HepG2 (cell line): ENCODE data around the gene TRPV4. TPM values are rescaled to one million over a fixed set of nuclear protein-coding genes. Genes with fewer than 3 reads are reported as not detected.

Experiments used
- ATAC-seq: fragments of 200-7000 bp; cut with Tn5 transposase; 3 replicates; pipeline ENCODE4 v1.9.1; 2020; ENCODE audit warnings: mild to moderate bottlenecking, moderate library complexity
- BruUV-seq: library from RNA; stranded (reverse); fragments of 400-500 nt; replicated peaks from 2 replicates; lab custom pipeline; 2021; lab: Mats Ljungman, UMichigan
- CTCF ChIA-PET: fragments of 300-600 bp; formaldehyde crosslinking; extraction: SDS; loops from one replicate; lab custom pipeline; 2021; ENCODE audit warnings: low total read pairs, inconsistent platforms, low intra/inter-chr PET ratio; lab: Yijun Ruan, JAX
- POLR2A ChIA-PET: fragments of 350-600 bp; sonication (Branson Sonifier 250); formaldehyde crosslinking; loops from one replicate; lab custom pipeline; 2020; ENCODE audit warnings: antibody characterized with exemption, inconsistent platforms; lab: Yijun Ruan, JAX
- DNase-seq: peaks from one replicate; pipeline ENCODE4 v3.0.0-alpha.2; 2015; ENCODE audit warnings: low spot score
- FAIRE-seq: peaks from 3 replicates; lab custom pipeline; 2011; peaks lifted over from hg19 to GRCh38; lab: Jason Lieb, UNC
- H2AFZ ChIP-seq: one replicate; pipeline ENCODE4 v1.6.1; 2011; ENCODE audit warnings: low read length, inconsistent platforms
- H3K27ac ChIP-seq: fragments of 300-600 bp; 3 replicates; pipeline ENCODE4 v1.8.0; 2011; ENCODE audit warnings: mixed run types, mild to moderate bottlenecking, mixed read lengths, low read length, inconsistent platforms; ENCODE audit not compliant: insufficient read depth; ENCODE audit errors: extremely low read length
- H3K27me3 ChIP-seq, 2 experiments: fragments of 200-600 bp in 1 of 2; 2 replicates in 1 of 2; 3 replicates in 1 of 2; pipeline versions ENCODE4 v1.6.0 to v1.8.0; 2011; ENCODE audit warnings: low read length in 2 of 2, mild to moderate bottlenecking in 2 of 2, moderate library complexity in 2 of 2, inconsistent platforms in 1 of 2; ENCODE audit not compliant: insufficient read depth in 2 of 2, control insufficient read depth in 1 of 2
- H3K36me3 ChIP-seq, 2 experiments: fragments of 200-600 bp in 1 of 2; replicated peaks in 1 of 2; 2 replicates in 1 of 2; 3 replicates in 1 of 2; pipeline versions ENCODE4 v1.5.1 to v1.8.0; 2011; ENCODE audit warnings: low read length in 2 of 2, inconsistent platforms in 1 of 2; ENCODE audit not compliant: insufficient read depth in 2 of 2, control insufficient read depth in 1 of 2
- H3K4me1 ChIP-seq: 2 replicates; pipeline ENCODE4 v1.5.1; 2012; ENCODE audit warnings: low read length, inconsistent platforms; ENCODE audit not compliant: insufficient read depth
- H3K4me2 ChIP-seq: 2 replicates; pipeline ENCODE4 v1.6.0; 2011; ENCODE audit warnings: low read depth, low read length, inconsistent platforms
- H3K4me3 ChIP-seq, 3 experiments: fragments of 200-600 bp in 1 of 3; sonication (generic), shearing (Covaris generic) in 1 of 3; replicated peaks in 1 of 3; 2 replicates each; pipeline ENCODE4 v1.5.1; 2011 to 2016; ENCODE audit warnings: low read length in 3 of 3, inconsistent platforms in 2 of 3, low read depth in 2 of 3, mild to moderate bottlenecking in 2 of 3, control low read depth in 1 of 3, mixed read lengths in 1 of 3; ENCODE audit not compliant: insufficient read depth in 1 of 3
- H3K79me2 ChIP-seq: one replicate; pipeline ENCODE4 v1.6.1; 2011; ENCODE audit warnings: low read length, inconsistent platforms; ENCODE audit not compliant: insufficient read depth
- H3K9ac ChIP-seq: 2 replicates; pipeline ENCODE4 v1.6.0; 2011; ENCODE audit warnings: mild to moderate bottlenecking, low read depth, low read length, inconsistent platforms; ENCODE audit not compliant: insufficient read depth
- H3K9me3 ChIP-seq: 2 replicates; pipeline ENCODE4 v1.5.1; 2012; ENCODE audit warnings: mild to moderate bottlenecking, low read length
- H4K20me1 ChIP-seq: 2 replicates; pipeline ENCODE4 v1.6.0; 2011; ENCODE audit warnings: inconsistent platforms, mild to moderate bottlenecking, low read length, moderate library complexity; ENCODE audit not compliant: insufficient read depth
- ATF7-NPFF ChIP-seq: sonication (generic); formaldehyde crosslinking; IDR thresholded peaks from 2 replicates; pipeline ENCODE4 v1.8.1; 2023; ENCODE audit warnings: mild to moderate bottlenecking, low read depth, missing genetic modification reagents, moderate library complexity
- EHMT2 ChIP-seq: fragments of 200-600 bp; sonication (generic); IDR thresholded peaks from 2 replicates; pipeline ENCODE4 v1.7.0; 2017; ENCODE audit warnings: antibody characterized with exemption, low read depth, low read length, borderline replicate concordance
- FOXJ3 ChIP-seq: sonication (generic); formaldehyde crosslinking; IDR thresholded peaks from 2 replicates; pipeline ENCODE4 v1.4.0; 2020; ENCODE audit warnings: missing genetic modification reagents, mild to moderate bottlenecking, borderline replicate concordance
- KDM5B ChIP-seq: sonication (generic); formaldehyde crosslinking; IDR thresholded peaks from 2 replicates; pipeline ENCODE4 v1.4.0; 2020; ENCODE audit warnings: missing genetic modification reagents, mild to moderate bottlenecking, borderline replicate concordance
- PRDM4 ChIP-seq: sonication (generic); formaldehyde crosslinking; IDR thresholded peaks from 2 replicates; pipeline ENCODE4 v1.9.0; 2021; ENCODE audit warnings: missing genetic modification reagents, borderline replicate concordance
- SNRNP70 ChIP-seq: fragments of 200-400 bp; formaldehyde crosslinking; IDR thresholded peaks from 2 replicates; pipeline ENCODE4 v1.6.1; 2017; ENCODE audit warnings: mild to moderate bottlenecking, low read depth, low read length, moderate library complexity
- SP1 ChIP-seq, 2 experiments: fragments of 450-650 bp in 1 of 2; sonication (generic) in 1 of 2; formaldehyde crosslinking in 1 of 2; IDR thresholded peaks; 2 replicates each; pipeline versions ENCODE4 v1.4.0 to v1.6.1; 2016 to 2020; ENCODE audit warnings: missing genetic modification reagents in 1 of 2
- TEF ChIP-seq: sonication (generic); formaldehyde crosslinking; IDR thresholded peaks from 2 replicates; pipeline ENCODE4 v1.5.0; 2020; ENCODE audit warnings: missing genetic modification reagents
- ZFY ChIP-seq: sonication (generic); formaldehyde crosslinking; IDR thresholded peaks from 2 replicates; pipeline ENCODE4 v1.4.0; 2020; ENCODE audit warnings: missing genetic modification reagents
- ZNF260 ChIP-seq: sonication (generic); formaldehyde crosslinking; IDR thresholded peaks from 2 replicates; pipeline ENCODE4 v1.4.0; 2020; ENCODE audit warnings: missing genetic modification reagents, low read depth, mild to moderate bottlenecking, borderline replicate concordance
- ZNF331 ChIP-seq: sonication (generic); formaldehyde crosslinking; IDR thresholded peaks from 2 replicates; pipeline ENCODE4 v1.4.0; 2020; ENCODE audit warnings: missing genetic modification reagents
- ZNF570 ChIP-seq: sonication (generic); formaldehyde crosslinking; IDR thresholded peaks from 2 replicates; pipeline ENCODE4 v1.4.0; 2020; ENCODE audit warnings: mild to moderate bottlenecking, missing genetic modification reagents, borderline replicate concordance
- in situ Hi-C: cut with HindIII; loops from 2 replicates; pipeline ENCODE4 v1.10.0; 2017; ENCODE audit warnings: low pct_unique_long_range_greater_than_20kb; ENCODE audit not compliant: extremely low pct_ligation_motif_present
- intact Hi-C: fragments of 100-400 bp; cut with micrococcal nuclease; formaldehyde crosslinking; loops from one replicate; pipeline ENCODE4 v1.10.0; 2022; ENCODE audit not compliant: unreplicated experiment
- polyA plus RNA-seq, 8 experiments: library from polyadenylated mRNA; depleted of rRNA in 3 of 8; stranded (reverse) in 7 of 8; unstranded in 1 of 8; fragments of >200 nt; fragmentation: Illumina TruSeq in 4 of 8; extraction: Trizol in 4 of 8; gene quantifications; 2 replicates each; pipeline versions ENCODE4 v1.2.1 to v1.2.3, GENCODE V29; 2011 to 2016; ENCODE audit warnings: low read depth in 4 of 8, missing spikeins in 1 of 8, mixed read lengths in 1 of 8; ENCODE audit not compliant: insufficient read depth in 1 of 8
- total RNA-seq, 5 experiments: library from RNA; depleted of rRNA; stranded (reverse); fragments of >200 nt; fragmentation: Illumina TruSeq; extraction: Trizol; gene quantifications; 2 replicates each; pipeline ENCODE4 v1.2.3, GENCODE V29; 2016; ENCODE audit warnings: low read depth in 1 of 5
- TF ChIP-seq, protein P1 (sequence below): sonication (generic); formaldehyde crosslinking; IDR thresholded peaks from 2 replicates; pipeline ENCODE4 v1.4.0; 2020; ENCODE audit warnings: missing genetic modification reagents

The TRPV4 gene
- total and polyA plus RNA-seq, 2 of the 13 experiments (the other 11 are each of a cell fraction or from before 2014, with no cell fraction given) = 0.66 to 4.7 TPM

GRCh38 chr12:109792992-109793391, 40.2 kb downstream of the TRPV4 start:
- ATAC-seq (no peak), DNase-seq (no peak), FAIRE-seq (no peak)
- peaks cover 0 to 4% of the 10 kb centered on the region in 2 experiments; a peak in 2 of 5 replicates for H3K27me3 ChIP-seq
- no peak overlapping the region for H3K4me3 ChIP-seq
- no peaks in the 10 kb centered on the region for H3K4me1 ChIP-seq
- no peaks in the 10 kb centered on the region for H4K20me1 ChIP-seq
- no peak overlapping the region for H3K9ac ChIP-seq
- BruUV-seq = no TSS peak
- no peak overlapping the region for H3K4me2 ChIP-seq
- POLR2A ChIA-PET = no interaction called here
- in situ Hi-C loops = no loop called here
- H3K9me3 ChIP-seq = no peaks in the 10 kb centered on the region
- H3K79me2 ChIP-seq = no peaks in the 10 kb centered on the region
- no peak overlapping the region for H3K27ac ChIP-seq
- CTCF ChIA-PET = no interaction called here
- no peaks in the 10 kb centered on the region for H3K36me3 ChIP-seq
- no peak overlapping the region for H2AFZ ChIP-seq
- intact Hi-C loops = no loop called here
- TF ChIP-seq ZNF570 (CRISPR knock-in tag) (no peak), SP1 (IDR thresholded peaks at IDR 0.05) (no peak), SP1 (CRISPR knock-in tag; IDR thresholded peaks at IDR 0.05) (no peak), EHMT2 (no peak), SNRNP70 (no peak), PRDM4 (no peak), ATF7-NPFF (CRISPR knock-in tag) (no peak), ZNF331 (CRISPR knock-in tag) (no peak), KDM5B (CRISPR knock-in tag) (no peak), ZNF260 (CRISPR knock-in tag) (no peak), ZFY (no peak), FOXJ3 (no peak), TEF (CRISPR knock-in tag) (no peak)
- TF ChIP-seq, protein P1, sequence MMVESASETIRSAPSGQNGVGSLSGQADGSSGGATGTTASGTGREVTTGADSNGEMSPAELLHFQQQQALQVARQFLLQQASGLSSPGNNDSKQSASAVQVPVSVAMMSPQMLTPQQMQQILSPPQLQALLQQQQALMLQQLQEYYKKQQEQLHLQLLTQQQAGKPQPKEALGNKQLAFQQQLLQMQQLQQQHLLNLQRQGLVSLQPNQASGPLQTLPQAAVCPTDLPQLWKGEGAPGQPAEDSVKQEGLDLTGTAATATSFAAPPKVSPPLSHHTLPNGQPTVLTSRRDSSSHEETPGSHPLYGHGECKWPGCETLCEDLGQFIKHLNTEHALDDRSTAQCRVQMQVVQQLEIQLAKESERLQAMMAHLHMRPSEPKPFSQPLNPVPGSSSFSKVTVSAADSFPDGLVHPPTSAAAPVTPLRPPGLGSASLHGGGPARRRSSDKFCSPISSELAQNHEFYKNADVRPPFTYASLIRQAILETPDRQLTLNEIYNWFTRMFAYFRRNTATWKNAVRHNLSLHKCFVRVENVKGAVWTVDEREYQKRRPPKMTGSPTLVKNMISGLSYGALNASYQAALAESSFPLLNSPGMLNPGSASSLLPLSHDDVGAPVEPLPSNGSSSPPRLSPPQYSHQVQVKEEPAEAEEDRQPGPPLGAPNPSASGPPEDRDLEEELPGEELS (CRISPR knock-in tag) = no peak
